ENCODE results near the gene KCNQ1. TPM values are rescaled to one million over a fixed set of nuclear protein-coding genes. Genes with fewer than 3 reads are reported as not detected.

KCNQ1 gene
- total and polyA plus RNA-seq, 2 donors (not counting 3 experiments of a cell fraction or from before 2014, with no cell fraction given), result 0.07 to 0.09 TPM

GRCh38 chr11:2551131-2551530, 106.3 kb downstream of the KCNQ1 start:
- Histone ChIP-seq H3K4me1 (ENCODE audit: control insufficient read depth, extremely low read depth, insufficient read depth, low read length) (no peaks in the 10 kb centered on the region), H3K36me3 (ENCODE audit: control insufficient read depth in 2 of 2, extremely low read depth in 1 of 2, insufficient read depth in 2 of 2, low read length in 2 of 2) (no peaks in the 10 kb centered on the region), H3K79me2 (ENCODE audit: control insufficient read depth, insufficient read depth, low read length) (no peaks in the 10 kb centered on the region), H3K4me2 (ENCODE audit: insufficient read depth, low read length) (no peak overlapping the region), H4K20me1 (replicated peaks; ENCODE audit: control insufficient read depth, extremely low read depth, insufficient read depth, low read length) (no peaks in the 10 kb centered on the region), H3K9ac (replicated peaks; ENCODE audit: extremely low read depth, insufficient read depth, low read length) (no peak overlapping the region), H3K27me3 (ENCODE audit: control insufficient read depth in 2 of 2, insufficient read depth in 2 of 2, low read length in 2 of 2) (no peaks in the 10 kb centered on the region), H2AFZ (ENCODE audit: low read depth, low read length) (no peak overlapping the region), H3K9me3 (replicated peaks; ENCODE audit: control insufficient read depth, insufficient read depth, low read length) (no peaks in the 10 kb centered on the region), H3K9me1 (replicated peaks; ENCODE audit: control insufficient read depth, extremely low read depth, insufficient read depth, low read length) (no peaks in the 10 kb centered on the region), H3K4me3 (replicated peaks in 1 of 3; ENCODE audit: insufficient read depth in 1 of 3, low read depth in 1 of 3, low read length in 3 of 3) (no peak overlapping the region), H3K27ac (ENCODE audit: insufficient read depth, low read depth, low read length) (no peak overlapping the region)
- DNase-seq (ENCODE audit: low read depth, low spot score) (no peak), FAIRE-seq (no peak)
- dilution Hi-C loops (cut with MboI; ENCODE audit: extremely low pct_ligation_motif_present, low sequenced_read_pairs) (no loop called here), intact Hi-C loops (cut with micrococcal nuclease) (no loop called here)
- TF ChIP-seq GATA2 (IDR thresholded peaks at IDR 0.05; ENCODE audit: insufficient read depth, insufficient read length, low read depth, low read length), result no peak
- TF ChIP-seq CTCF (IDR thresholded peaks at IDR 0.05; ENCODE audit: extremely low read depth in 1 of 2, insufficient read depth in 1 of 2, low read depth in 1 of 2, low read length in 2 of 2), result no peak
- no peak for TF ChIP-seq MYC (IDR thresholded peaks at IDR 0.05; ENCODE audit: low read depth, low read length)
- no TSS peak for BruUV-seq (replicated peaks)
- POLR2A ChIA-PET, result no interaction called here
- CTCF ChIA-PET, result no interaction called here

- ChIA-PET CTCF (interaction anchor here (0.9 kb wide), 1 partner anchor 19 kb away, joined by 4 read pairs; no protein-coding TSS in a partner anchor), POLR2A (no interaction called here)
- no peak overlapping the region for H3K27ac ChIP-seq (ENCODE audit: insufficient read depth, low read depth, low read length)
- H4K20me1 ChIP-seq (replicated peaks; ENCODE audit: control insufficient read depth, extremely low read depth, insufficient read depth, low read length), result no peaks in the 10 kb centered on the region
- H3K9me3 ChIP-seq (replicated peaks; ENCODE audit: control insufficient read depth, insufficient read depth, low read length), result no peaks in the 10 kb centered on the region
- H3K79me2 ChIP-seq (ENCODE audit: control insufficient read depth, insufficient read depth, low read length), result no peaks in the 10 kb centered on the region
- no TSS peak for BruUV-seq (replicated peaks)
- no peaks in the 10 kb centered on the region for H3K36me3 ChIP-seq (ENCODE audit: control insufficient read depth in 2 of 2, extremely low read depth in 1 of 2, insufficient read depth in 2 of 2, low read length in 2 of 2)
- intact Hi-C loops (cut with micrococcal nuclease) (no loop called here), dilution Hi-C loops (cut with MboI; ENCODE audit: extremely low pct_ligation_motif_present, low sequenced_read_pairs) (no loop called here)
- no peaks in the 10 kb centered on the region for H3K4me1 ChIP-seq (ENCODE audit: control insufficient read depth, extremely low read depth, insufficient read depth, low read length)
- no peaks in the 10 kb centered on the region for H3K27me3 ChIP-seq (ENCODE audit: control insufficient read depth in 2 of 2, insufficient read depth in 2 of 2, low read length in 2 of 2)
- no peak overlapping the region for H3K4me2 ChIP-seq (ENCODE audit: insufficient read depth, low read length)
- DNase-seq (ENCODE audit: low read depth, low spot score), result no peak
- no peak overlapping the region for H3K4me3 ChIP-seq (replicated peaks in 1 of 3; ENCODE audit: insufficient read depth in 1 of 3, low read depth in 1 of 3, low read length in 3 of 3)
- no peak for FAIRE-seq
- no peak overlapping the region for H3K9ac ChIP-seq (replicated peaks; ENCODE audit: extremely low read depth, insufficient read depth, low read length)
- no peak for TF ChIP-seq FOS (IDR thresholded peaks at IDR 0.05; ENCODE audit: borderline replicate concordance, insufficient read depth, low read length)
- no peak for TF ChIP-seq POLR2A (IDR thresholded peaks at IDR 0.05; ENCODE audit: low read depth, low read length)
- TF ChIP-seq MYC (IDR thresholded peaks at IDR 0.05; ENCODE audit: low read depth, low read length), result no peak
- no peak for TF ChIP-seq JUN (IDR thresholded peaks at IDR 0.05; ENCODE audit: borderline replicate concordance, insufficient read depth, insufficient read length, low read depth)
- no peak overlapping the region for H2AFZ ChIP-seq (ENCODE audit: low read depth, low read length)
- no peaks in the 10 kb centered on the region for H3K9me1 ChIP-seq (replicated peaks; ENCODE audit: control insufficient read depth, extremely low read depth, insufficient read depth, low read length)
These were observed 107.4 kb downstream of the KCNQ1 start for GRCh38 chr11:2552210-2552609.
